Measurements from ENCODE around the gene TERT. TPM values are rescaled to one million over a fixed set of nuclear protein-coding genes. Genes with fewer than 3 reads are reported as not detected.

The TERT gene
- total RNA-seq, 2 donors from 2014 or later: 0.72 to 13.7 TPM

GRCh38 chr5:1227667-1228066, 67.2 kb downstream of the TERT start:
- no peak overlapping the region for H3K9ac ChIP-seq (ENCODE audit: low read depth in 2 of 2, low read length in 2 of 2)
- H3K4me1 ChIP-seq: no peaks in the 10 kb centered on the region
- no peak for DNase-seq
- H3K27me3 ChIP-seq: no peaks in the 10 kb centered on the region
- no peak overlapping the region for H3K4me3 ChIP-seq
- intact Hi-C loops (cut with DNase I): no loop called here
- no peak overlapping the region for H3K27ac ChIP-seq
- no peaks in the 10 kb centered on the region for H3K36me3 ChIP-seq
- no peaks in the 10 kb centered on the region for H3K9me3 ChIP-seq
- no peak for TF ChIP-seq CTCF (IDR thresholded peaks at IDR 0.05)

GRCh38 chr5:1226839-1227581, 67.9 kb downstream of the TERT start:
- H3K36me3 ChIP-seq: no peaks in the 10 kb centered on the region
- no peaks in the 10 kb centered on the region for H3K9me3 ChIP-seq
- H3K4me3 ChIP-seq: no peak overlapping the region
- no peaks in the 10 kb centered on the region for H3K27me3 ChIP-seq
- H3K27ac ChIP-seq: no peak overlapping the region
- H3K4me1 ChIP-seq: no peaks in the 10 kb centered on the region
- TF ChIP-seq CTCF (IDR thresholded peaks at IDR 0.05): no peak
- DNase-seq: no peak
- intact Hi-C loops (cut with DNase I): no loop called here
- H3K9ac ChIP-seq (ENCODE audit: low read depth in 2 of 2, low read length in 2 of 2): no peak overlapping the region

GRCh38 chr5:1226231-1226630, 68.6 kb downstream of the TERT start:
- Histone ChIP-seq H3K4me1 (no peaks in the 10 kb centered on the region), H3K9me3 (no peaks in the 10 kb centered on the region), H3K9ac (ENCODE audit: low read depth in 2 of 2, low read length in 2 of 2) (no peak overlapping the region), H3K27me3 (no peaks in the 10 kb centered on the region), H3K36me3 (no peaks in the 10 kb centered on the region), H3K27ac (no peak overlapping the region), H3K4me3 (no peak overlapping the region)
- no peak for TF ChIP-seq CTCF (IDR thresholded peaks at IDR 0.05)
- intact Hi-C loops (cut with DNase I): no loop called here
- DNase-seq: no peak

GRCh38 chr5:1225081-1225480, 69.8 kb downstream of the TERT start, which contains the start of gene SLC6A18:
TSS of gene SLC6A18 (plus strand) at chr5:1225381. CDS start at chr5:1225478, 97 bp downstream.
- H3K9ac ChIP-seq (ENCODE audit: low read depth in 2 of 2, low read length in 2 of 2): no peak within 1 kb of the TSS
- DNase-seq: no peak
- TF ChIP-seq CTCF (IDR thresholded peaks at IDR 0.05): no peak
- no peaks in the 10 kb centered on the region for H3K27me3 ChIP-seq
- H3K27ac ChIP-seq: no peak within 1 kb of the TSS
- H3K4me3 ChIP-seq: no peak within 1 kb of the TSS
- intact Hi-C loops (cut with DNase I): no loop called here
- no peaks in the 10 kb centered on the region for H3K9me3 ChIP-seq
- H3K4me1 ChIP-seq: no peaks in the 10 kb centered on the region
- H3K36me3 ChIP-seq: no peaks in the 10 kb centered on the region

GRCh38 chr5:1224631-1225030, 70.2 kb downstream of the TERT start:
- Histone ChIP-seq H3K4me3 (no peak overlapping the region), H3K27ac (no peak overlapping the region), H3K36me3 (no peaks in the 10 kb centered on the region), H3K9ac (ENCODE audit: low read depth in 2 of 2, low read length in 2 of 2) (no peak overlapping the region), H3K9me3 (no peaks in the 10 kb centered on the region), H3K27me3 (no peaks in the 10 kb centered on the region), H3K4me1 (no peaks in the 10 kb centered on the region)
- TF ChIP-seq CTCF (IDR thresholded peaks at IDR 0.05): no peak
- intact Hi-C loops (cut with DNase I): no loop called here
- DNase-seq: no peak
